Left renal cortex interstitium (tissue), 4 donors: ENCODE data around the gene BRWD1. TPM values are rescaled to one million over a fixed set of nuclear protein-coding genes. Genes with fewer than 3 reads are reported as not detected.
A peak's percentile ranks its signal among the peaks of the same experiment; 100 is the strongest.
"Not testable (repeated sequence)": the region's sequence is repeated elsewhere in the genome, so short reads cannot be mapped to it uniquely, and the experiment has no call there.

Experiments used
- DNase-seq, 4 donors: peaks; one replicate each; pipeline ENCODE4 v3.0.0-alpha.2; 2013; ENCODE audit warnings: low read depth in 4 of 4, low spot score in 2 of 4, missing footprints in 1 of 4
- polyA plus RNA-seq, 4 donors: library from polyadenylated mRNA; unstranded; fragments of 120-200 nt; gene quantifications; one replicate each; pipeline ENCODE4 v1.2.1, GENCODE V29; 2013; ENCODE audit not compliant: insufficient read length in 4 of 4

BRWD1 gene
- polyA plus RNA-seq, 4 donors = 44.3 to 56.3 (median 48.1) TPM

DNA sequence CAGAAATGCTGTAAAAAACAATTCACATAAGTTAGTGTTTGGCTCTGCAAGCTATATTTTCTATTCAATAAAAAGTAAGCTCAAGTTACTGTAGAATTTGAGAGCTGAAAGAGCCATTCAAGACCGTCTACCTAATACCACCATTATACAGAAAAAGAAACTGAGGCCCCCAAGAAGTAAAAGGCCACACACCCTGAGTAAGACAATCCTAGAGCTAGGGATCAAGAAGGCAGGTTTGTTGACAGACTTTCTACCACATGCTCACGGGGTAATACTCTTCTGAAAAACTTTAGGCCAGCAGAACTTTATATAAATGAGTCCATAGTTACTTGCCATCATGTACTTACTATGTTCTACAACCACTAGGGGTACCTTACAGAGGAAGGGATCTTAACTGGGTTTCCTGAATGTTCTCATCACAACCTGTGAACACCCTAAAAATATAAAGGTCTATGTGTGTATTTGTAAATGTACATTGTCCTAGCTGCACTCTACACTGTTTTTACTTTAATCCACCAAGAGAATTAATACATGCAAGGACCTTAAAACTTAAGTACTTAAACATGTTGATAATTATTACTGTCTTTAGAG is 132.9 kb downstream of the BRWD1 start:
- no peak for DNase-seq

GRCh38 chr21:39178421-39178820 is 135.0 kb downstream of the BRWD1 start:
- DNase-seq = no peak

- no peak for DNase-seq
These were observed 137.1 kb downstream of the BRWD1 start for GRCh38 chr21:39176271-39176709.

DNA sequence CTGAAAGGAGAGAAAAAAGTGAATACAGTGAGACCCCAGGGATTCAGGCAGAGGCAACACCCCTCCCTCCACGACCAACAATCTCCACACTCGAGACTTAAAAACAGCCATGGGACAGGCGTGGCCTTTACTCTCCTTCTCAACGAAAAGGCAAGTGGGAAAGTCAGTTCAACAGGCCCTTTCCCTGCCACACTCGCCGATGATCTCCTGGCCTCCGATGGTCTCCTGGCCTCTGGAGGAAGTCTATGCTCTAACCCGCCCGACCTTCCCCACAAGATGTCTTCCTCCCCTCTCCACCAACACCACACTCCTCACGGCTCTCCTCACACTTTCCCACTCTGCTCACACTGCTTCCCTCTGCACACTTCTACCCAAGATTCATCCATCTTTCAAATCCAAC is 137.8 kb downstream of the BRWD1 start:
- no peak for DNase-seq

DNA sequence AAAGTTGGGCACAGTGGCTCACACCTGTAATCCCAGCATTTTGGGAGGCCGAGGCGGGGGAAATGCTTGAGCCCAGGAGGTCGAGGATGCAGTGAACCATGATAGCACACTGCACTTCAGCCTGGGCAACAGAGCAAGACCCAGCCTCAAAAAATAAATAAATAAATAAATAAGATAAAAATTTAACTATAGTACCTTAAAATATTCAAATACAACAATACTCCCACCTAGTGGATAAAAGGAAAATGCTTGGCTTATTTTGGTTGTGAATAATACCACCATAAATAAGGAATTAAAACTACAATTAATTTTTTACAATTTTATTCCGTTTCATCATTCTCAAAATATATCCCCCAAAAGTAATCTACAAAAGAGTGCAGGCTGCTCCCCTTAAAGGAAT is 138.3 kb downstream of the BRWD1 start:
- DNase-seq = peak in 1 of 4 donors; percentile 10

GRCh38 chr21:39173716-39174680 is 139.4 kb downstream of the BRWD1 start:
- no peak for DNase-seq

DNA sequence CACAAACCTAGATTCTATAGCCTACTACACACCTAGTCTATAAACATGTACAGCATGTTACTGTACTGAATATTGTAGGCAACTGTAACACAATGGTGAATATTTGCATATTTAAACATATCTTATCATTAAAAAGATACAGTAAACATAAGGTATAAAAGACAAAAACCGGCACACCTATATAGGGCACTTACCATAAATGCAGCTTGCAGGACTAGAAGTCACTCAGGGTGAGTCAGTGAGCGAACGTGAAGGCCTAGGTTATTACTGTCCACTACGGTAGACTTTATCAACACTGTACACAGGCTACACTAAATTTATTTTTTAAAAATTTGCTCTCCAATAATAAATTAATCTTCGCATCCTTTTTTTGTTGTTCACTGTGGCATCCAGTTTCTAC is 143.5 kb downstream of the BRWD1 start:
- DNase-seq = no peak

- no peak for DNase-seq
These were observed 144.6 kb downstream of the BRWD1 start for GRCh38 chr21:39168800-39169199.

DNA sequence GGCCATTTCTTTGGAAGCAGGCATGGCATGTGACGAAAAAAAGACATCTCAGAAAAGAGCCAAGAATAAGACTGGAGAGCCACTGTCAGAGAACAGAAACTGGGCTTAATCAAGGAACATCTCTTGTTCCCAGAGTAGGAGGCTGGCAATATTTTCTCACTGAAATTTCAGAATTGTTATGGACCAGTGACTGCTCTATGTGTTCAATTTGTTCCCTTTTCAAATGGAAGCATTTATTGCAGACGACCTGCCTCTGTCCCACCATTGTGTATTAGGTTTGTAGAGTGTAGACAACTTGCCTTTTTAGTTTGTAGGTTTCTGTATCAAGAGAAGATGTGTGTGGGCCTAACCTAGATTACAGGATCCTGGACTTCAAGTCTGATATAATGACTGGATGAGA is 148.9 kb downstream of the BRWD1 start:
- DNase-seq = no peak

DNA sequence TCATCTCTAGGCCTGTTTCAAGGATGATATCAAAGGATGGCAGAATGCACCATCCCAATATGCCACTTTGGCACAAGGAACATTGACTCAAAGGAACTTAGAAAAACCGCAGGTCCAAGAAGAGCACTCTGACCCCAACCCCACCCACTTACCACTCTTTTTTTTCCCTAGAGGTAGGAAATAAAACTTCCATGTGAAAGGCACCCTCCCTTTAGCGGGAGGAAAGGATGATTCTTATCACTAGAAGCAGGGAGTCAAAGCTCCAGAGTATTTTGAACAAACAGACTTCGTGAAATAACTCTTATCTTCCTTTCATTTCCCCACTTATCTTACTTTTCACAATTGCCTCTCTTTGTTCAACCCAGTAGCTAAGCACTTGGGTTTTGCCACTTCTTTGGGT is 152.4 kb downstream of the BRWD1 start:
- DNase-seq = no peak

- no peak for DNase-seq
These were observed 153.9 kb downstream of the BRWD1 start for GRCh38 chr21:39159342-39160063.

- DNase-seq = not testable (repeated sequence)
These were observed 156.2 kb downstream of the BRWD1 start for GRCh38 chr21:39157241-39157640.

- no peak for DNase-seq
These were observed 157.4 kb downstream of the BRWD1 start for GRCh38 chr21:39156024-39156423.

- no peak for DNase-seq
These were observed 157.9 kb downstream of the BRWD1 start for GRCh38 chr21:39155578-39155977.

- no peak for DNase-seq
These were observed 159.6 kb downstream of the BRWD1 start for GRCh38 chr21:39153842-39154241.

- no peak for DNase-seq
These were observed 160.1 kb downstream of the BRWD1 start for GRCh38 chr21:39153373-39153772.

GRCh38 chr21:39152271-39152670 is 161.2 kb downstream of the BRWD1 start:
- no peak for DNase-seq

GRCh38 chr21:39150877-39151276 is 162.6 kb downstream of the BRWD1 start:
- no peak for DNase-seq

GRCh38 chr21:39150316-39150715 is 163.1 kb downstream of the BRWD1 start:
- no peak for DNase-seq

- no peak for DNase-seq
These were observed 163.6 kb downstream of the BRWD1 start for GRCh38 chr21:39149882-39150281.

DNA sequence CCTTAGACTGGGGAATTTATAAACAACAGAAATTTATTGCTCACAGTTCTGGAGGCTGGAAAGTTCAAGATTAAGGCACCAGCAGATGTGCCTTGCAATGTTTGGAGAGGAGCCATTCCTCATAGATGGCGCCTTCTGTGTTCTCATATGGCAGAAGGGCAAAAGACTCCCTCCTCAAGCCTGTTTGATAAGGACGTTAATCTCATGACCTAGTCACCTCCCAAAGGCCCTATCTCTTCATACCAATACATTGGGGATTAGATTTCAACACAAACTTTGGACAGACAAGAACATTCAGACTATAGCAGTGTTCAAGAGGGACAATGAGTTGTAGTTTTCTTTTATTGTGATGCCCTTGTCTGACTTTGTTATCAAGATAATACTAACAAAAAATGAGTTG is 164.5 kb downstream of the BRWD1 start:
- no peak for DNase-seq
